Left lung (tissue), 10 donors: ENCODE data around the gene STK24. TPM values are rescaled to one million over a fixed set of nuclear protein-coding genes. Genes with fewer than 3 reads are reported as not detected.

Source experiments
- ATAC-seq: fragments of 200-7000 bp; cut with Tn5 transposase; one replicate; pipeline ENCODE4 v1.9.1; 2020; ENCODE audit warnings: moderate library complexity
- DNase-seq, 4 donors: peaks; one replicate each; pipeline ENCODE4 v3.0.0-alpha.2; 2013 to 2020
- H3K27ac ChIP-seq, 2 donors: fragments of 200-600 bp; sonication (generic) in 1 of 2; one replicate each; pipeline versions ENCODE4 v1.5.0 to v1.8.0; 2020 to 2021
- H3K27me3 ChIP-seq, 2 donors: fragments of 200-600 bp; sonication (generic) in 1 of 2; one replicate each; pipeline versions ENCODE4 v1.5.0 to v1.8.0; 2020 to 2021
- H3K36me3 ChIP-seq, 2 donors: fragments of 200-600 bp; sonication (generic) in 1 of 2; one replicate each; pipeline versions ENCODE4 v1.5.0 to v1.8.0; 2020 to 2021
- H3K4me1 ChIP-seq, 2 donors: fragments of 200-600 bp; one replicate each; pipeline ENCODE4 v1.8.0; 2021
- H3K4me3 ChIP-seq, 2 donors: fragments of 200-600 bp; sonication (generic) in 1 of 2; one replicate each; pipeline versions ENCODE4 v1.5.0 to v1.8.0; 2020 to 2021; ENCODE audit warnings: mild to moderate bottlenecking in 1 of 2
- H3K9me3 ChIP-seq, 2 donors: fragments of 200-600 bp; sonication (generic) in 1 of 2; one replicate each; pipeline versions ENCODE4 v1.5.0 to v1.8.0; 2020 to 2021
- CTCF ChIP-seq, 2 donors: fragments of 200-600 bp; sonication (generic) in 1 of 2; IDR thresholded peaks; one replicate each; pipeline versions ENCODE4 v1.5.0 to v1.8.0; 2021; ENCODE audit warnings: antibody characterized with exemption in 2 of 2
- intact Hi-C, 2 donors: fragments of 100-400 bp; cut with DNase I; formaldehyde crosslinking; loops; one replicate each; pipeline versions ENCODE4 v1.11.2 to v1.14.2; 2022
- polyA plus RNA-seq, 6 donors: library from polyadenylated mRNA; unstranded; fragments of 120-200 nt; gene quantifications; one replicate each; pipeline ENCODE4 v1.2.1, GENCODE V29; 2013; ENCODE audit not compliant: insufficient read length in 6 of 6
- total RNA-seq, 2 donors: library from RNA; stranded (reverse); fragmentation: NEBNext Ultra II Directional; extraction: Animal tissue kit (Norgen Biotek cat#: 25700); gene quantifications; one replicate each; pipeline ENCODE4 v1.2.1, GENCODE V29; 2021
- donor health status: DM: no; HTN: yes; CAD: no.
- donor health status: DM: no; HTN: no; CAD: no.

The STK24 gene
- total and polyA plus RNA-seq, 8 donors: 65.6 to 84.0 (median 75.0) TPM

GRCh38 chr13:98440390-98441055 lies 136.4 kb downstream of the STK24 start:
- no peak for ATAC-seq
- intact Hi-C loops: no loop called here

GRCh38 chr13:98439896-98440295 lies 137.0 kb downstream of the STK24 start:
- peaks cover 0 to 59% of the 10 kb centered on the region in 2 donors for H3K36me3 ChIP-seq
- no peaks in the 10 kb centered on the region for H3K4me1 ChIP-seq
- H3K27me3 ChIP-seq: no peaks in the 10 kb centered on the region
- ATAC-seq: no peak
- no peaks in the 10 kb centered on the region for H3K9me3 ChIP-seq
- no peak overlapping the region for H3K27ac ChIP-seq
- no peak overlapping the region for H3K4me3 ChIP-seq
- intact Hi-C loops: no loop called here
- TF ChIP-seq CTCF (IDR thresholded peaks at IDR 0.05): no peak
- no peak for DNase-seq

More at GRCh38 chr13:98440390-98441055, 136.4 kb downstream of the STK24 start:
- Histone ChIP-seq H3K4me1 (peaks cover 0 to 6% of the 10 kb centered on the region in 2 donors), H3K27ac (no peak overlapping the region), H3K4me3 (no peak overlapping the region), H3K27me3 (no peaks in the 10 kb centered on the region), H3K9me3 (no peaks in the 10 kb centered on the region), H3K36me3 (peaks cover 0 to 56% of the 10 kb centered on the region in 2 donors)
- no peak for DNase-seq
- no peak for TF ChIP-seq CTCF (IDR thresholded peaks at IDR 0.05)

- Histone ChIP-seq H3K4me1 (no peaks in the 10 kb centered on the region), H3K27ac (no peak overlapping the region), H3K9me3 (no peaks in the 10 kb centered on the region), H3K36me3 (peaks cover 0 to 59% of the 10 kb centered on the region in 2 donors), H3K4me3 (no peak overlapping the region), H3K27me3 (no peaks in the 10 kb centered on the region)
- no peak for TF ChIP-seq CTCF (IDR thresholded peaks at IDR 0.05)
- ATAC-seq (no peak), DNase-seq (no peak)
- intact Hi-C loops: no loop called here
These were observed 137.6 kb downstream of the STK24 start for GRCh38 chr13:98439126-98439828.

GRCh38 chr13:98438246-98439125 lies 138.4 kb downstream of the STK24 start:
- TF ChIP-seq CTCF (IDR thresholded peaks at IDR 0.05): no peak
- no peaks in the 10 kb centered on the region for H3K9me3 ChIP-seq
- intact Hi-C loops: no loop called here
- H3K4me3 ChIP-seq: no peak overlapping the region
- H3K4me1 ChIP-seq: no peaks in the 10 kb centered on the region
- ATAC-seq: no peak
- H3K27ac ChIP-seq: no peak overlapping the region
- H3K36me3 ChIP-seq: peaks cover 0 to 55% of the 10 kb centered on the region in 2 donors
- H3K27me3 ChIP-seq: no peaks in the 10 kb centered on the region
- DNase-seq: no peak
